AG20443 (cell line): Measurements from ENCODE around the gene REG1A.

ENCODE experiments used
- DNase-seq: peaks from one replicate; pipeline ENCODE4 v3.0.0; 2012; ENCODE audit warnings: low spot score, mixed read lengths

The REG1A gene, protein sequence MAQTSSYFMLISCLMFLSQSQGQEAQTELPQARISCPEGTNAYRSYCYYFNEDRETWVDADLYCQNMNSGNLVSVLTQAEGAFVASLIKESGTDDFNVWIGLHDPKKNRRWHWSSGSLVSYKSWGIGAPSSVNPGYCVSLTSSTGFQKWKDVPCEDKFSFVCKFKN

DNA sequence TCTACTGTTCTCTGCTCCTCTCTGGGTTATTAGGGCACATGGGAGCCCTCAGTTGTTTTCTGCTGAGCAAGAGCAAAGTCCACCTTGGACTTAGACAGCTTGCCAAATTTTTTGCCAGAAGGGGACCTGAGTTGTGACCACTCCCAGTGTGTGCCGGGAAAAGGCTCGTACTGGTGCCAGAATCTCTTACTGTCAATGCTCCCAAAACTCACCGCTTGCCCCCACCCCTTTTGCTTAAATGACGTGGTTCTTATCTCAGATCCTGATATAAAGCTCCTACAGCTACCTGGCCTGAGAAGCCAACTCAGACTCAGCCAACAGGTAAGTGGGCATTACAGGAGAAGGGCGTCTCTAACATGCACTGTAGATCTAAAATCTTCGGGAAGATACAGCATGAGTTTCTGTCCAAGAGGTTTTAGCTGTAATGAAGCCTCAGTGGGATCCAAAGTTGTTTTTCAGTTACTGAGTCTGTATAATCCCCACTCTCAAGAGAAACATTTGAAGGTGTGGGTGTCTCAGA is at the start of gene REG1A:
Gene REG1A, plus strand, starts transcription at position 295 of the 520 bp plus-strand sequence. CDS start 374 bp downstream, outside the sequence.
- DNase-seq = no peak

DNA sequence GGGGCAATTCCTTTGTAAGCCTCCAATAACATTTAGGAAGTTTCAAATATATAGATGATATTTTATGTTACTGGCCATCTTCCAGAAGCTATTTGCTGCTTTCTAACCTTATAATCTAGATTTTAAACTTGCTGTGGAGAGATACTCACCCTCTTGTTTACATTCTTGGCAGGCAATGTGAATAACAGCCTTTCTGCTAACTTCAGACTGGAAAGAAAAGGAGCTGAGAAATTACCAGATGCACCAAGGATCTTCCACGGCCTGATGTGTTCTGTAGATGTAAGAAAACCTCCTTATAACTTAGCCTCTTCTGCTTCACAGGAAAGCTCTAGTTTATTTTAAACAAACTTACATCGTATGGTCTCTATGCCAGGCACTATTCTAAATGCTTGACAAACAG is 49.2 kb upstream of the REG1A start:
- DNase-seq = no peak

DNA sequence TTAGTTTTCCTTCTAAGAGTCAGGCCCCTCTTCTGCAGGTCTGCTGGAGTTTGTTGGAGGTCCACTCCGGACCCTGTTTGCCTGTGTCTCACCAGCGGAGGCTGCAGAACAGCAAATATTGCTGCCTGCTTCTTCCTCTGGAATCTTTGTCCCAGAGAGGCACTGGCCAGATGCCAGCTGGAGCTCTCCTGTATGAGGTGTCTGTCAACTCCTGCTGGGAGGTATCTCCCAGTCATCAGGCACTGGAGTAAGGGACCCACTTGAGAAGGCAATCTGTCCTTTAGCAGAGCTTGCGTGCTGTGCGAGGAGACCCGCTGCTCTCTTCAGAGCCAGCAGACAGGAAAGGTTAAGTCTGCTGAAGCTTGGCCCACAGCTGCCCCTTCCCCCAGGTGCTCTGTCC is 37.3 kb upstream of the REG1A start:
- DNase-seq = no peak

DNA sequence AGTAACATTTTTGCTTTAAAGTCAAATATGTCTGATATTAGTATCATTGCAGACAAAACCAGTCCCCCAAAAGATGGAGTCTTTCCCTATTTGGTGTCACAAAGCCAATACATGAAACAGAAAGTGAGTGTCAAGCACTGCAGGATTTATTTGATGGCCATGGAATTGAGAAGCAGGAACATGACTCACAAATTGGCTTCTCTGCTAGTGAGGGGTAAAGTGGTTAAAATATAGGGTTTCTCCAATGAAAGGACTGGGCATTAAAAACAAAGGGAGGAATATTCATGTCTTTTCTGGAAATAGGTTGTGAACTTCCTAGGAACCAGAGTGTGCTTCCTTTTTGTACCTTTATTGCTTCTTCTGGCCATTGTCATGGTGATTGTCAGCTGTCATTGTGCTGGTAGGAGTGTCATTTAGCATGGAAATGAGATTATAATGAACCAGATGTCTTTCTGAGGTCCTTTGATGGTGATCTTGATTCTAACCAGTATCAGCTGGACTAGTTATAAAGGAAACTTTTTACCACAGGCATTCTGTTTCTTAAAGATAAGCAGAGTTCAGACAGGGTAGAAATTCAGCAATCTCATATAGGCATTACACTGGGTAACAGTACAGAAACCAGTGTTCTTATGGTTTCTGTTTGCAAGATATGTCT is 36.6 kb upstream of the REG1A start:
- no peak for DNase-seq

DNA sequence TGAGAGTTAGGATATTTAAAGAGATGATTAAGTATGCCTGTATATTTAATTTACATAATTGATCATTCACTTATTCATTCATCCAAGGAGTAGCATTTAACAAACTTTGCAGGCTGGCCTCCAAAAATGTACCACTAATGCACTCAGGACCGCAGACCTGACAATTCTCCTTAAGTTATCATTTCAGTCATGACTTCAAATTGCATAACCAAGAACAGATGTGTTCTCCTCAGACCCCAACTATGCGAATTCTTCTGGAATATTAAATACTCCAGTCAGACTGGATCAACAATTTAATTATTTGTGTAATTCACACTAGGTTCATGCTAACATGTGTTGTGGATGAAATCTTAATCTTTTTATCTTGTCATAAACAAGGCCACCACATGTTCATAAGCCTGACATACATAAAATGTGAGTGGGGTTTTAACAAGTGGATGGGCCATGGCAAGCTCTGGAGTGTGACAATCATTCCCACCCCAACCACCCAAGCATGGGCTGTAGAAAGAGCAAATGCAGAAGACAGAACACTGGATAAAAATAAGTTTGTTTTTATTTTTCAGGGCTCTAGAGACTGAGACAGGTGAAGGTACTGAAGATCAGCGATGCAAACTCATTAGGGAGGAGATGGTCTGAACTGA is 35.7 kb upstream of the REG1A start:
- no peak for DNase-seq

DNA sequence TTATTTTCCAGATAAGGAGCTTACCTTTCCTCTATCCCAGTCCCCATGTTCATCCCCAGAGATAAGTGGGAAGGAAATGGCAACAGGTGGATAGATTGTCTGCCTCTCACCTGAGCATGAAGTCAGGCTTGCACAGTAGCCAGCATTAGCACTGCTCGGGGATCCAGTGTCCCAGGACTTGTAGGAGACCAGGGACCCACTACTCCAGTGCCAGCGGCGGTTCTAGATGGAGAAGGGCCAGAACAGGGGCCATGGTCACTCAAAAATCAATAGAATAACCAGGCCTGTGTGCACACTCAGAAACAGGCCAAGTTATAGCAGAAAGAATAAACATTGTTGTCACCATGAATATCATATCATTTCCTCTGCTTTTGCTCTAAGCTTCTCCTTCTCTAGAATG is 34.9 kb upstream of the REG1A start:
- DNase-seq = no peak

DNA sequence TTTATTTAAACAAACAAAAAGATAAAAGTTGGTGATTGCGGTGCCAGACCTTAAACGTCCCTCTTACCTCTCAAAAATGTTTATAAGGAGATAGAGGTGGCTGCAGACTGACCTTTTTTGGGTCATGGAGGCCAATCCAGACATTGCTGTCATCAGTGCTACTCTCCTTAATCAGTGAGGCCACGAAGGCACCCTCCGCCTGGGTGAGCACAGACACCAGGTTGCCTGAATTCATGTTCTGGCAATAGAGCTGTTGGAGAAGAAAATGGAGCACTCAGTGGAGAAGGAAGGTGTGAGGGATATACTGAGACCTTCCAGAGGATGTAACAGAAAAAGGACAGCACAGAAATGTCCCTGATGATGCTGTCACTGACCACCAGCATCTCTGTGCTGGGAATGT is 34.0 kb upstream of the REG1A start:
- DNase-seq = no peak

DNA sequence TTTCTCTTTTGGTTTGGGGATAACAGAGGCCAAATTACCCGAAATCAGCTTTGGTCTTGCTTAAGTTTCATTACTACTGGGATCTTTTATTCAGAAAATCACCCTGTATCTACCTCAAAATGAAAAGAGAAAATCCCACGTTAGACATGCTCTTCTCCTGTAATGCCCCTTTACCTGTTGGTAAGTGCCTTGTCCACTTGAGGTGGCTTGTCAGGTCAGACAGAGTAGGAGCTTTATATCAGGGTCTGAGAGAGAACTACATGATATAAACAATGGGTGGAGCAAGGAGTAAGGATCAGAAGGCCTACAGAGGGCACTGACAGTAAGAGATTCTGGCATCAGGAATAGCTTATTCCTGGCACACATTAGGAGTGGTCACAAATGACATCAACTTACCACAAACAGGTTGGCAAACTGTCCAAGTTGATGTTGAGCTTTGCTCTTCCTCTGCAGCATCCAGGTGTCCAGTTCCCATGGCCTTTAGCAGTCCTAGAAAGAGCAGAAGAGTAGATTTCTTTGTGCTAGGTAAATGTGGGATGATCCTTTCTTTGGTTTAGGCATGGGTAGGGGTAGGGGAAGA is 32.4 kb upstream of the REG1A start, which contains the start of gene REG1B:
Gene REG1B, minus strand, starts transcription at position 209 of the 580 bp plus-strand sequence. CDS start 381 bp downstream, outside the sequence.
- DNase-seq = no peak

DNA sequence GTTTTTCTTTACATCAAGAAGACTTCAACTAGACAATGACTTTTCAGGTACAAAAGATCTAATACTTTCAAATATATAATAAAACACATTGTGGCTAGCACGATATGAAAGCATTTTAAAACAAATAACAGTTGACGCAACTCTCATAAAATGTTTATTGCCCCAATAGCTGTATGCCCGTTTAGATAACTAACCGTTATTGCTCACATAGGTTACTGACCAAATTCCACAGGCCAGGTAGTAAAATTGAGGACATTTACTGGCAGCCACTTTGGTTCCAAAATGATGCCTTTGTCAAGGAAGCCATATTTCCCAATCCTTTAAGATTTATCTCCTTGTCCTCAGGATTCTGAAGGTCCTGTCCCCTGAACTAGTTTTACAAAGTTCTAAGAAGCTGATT is 29.6 kb upstream of the REG1A start:
- DNase-seq = no peak

DNA sequence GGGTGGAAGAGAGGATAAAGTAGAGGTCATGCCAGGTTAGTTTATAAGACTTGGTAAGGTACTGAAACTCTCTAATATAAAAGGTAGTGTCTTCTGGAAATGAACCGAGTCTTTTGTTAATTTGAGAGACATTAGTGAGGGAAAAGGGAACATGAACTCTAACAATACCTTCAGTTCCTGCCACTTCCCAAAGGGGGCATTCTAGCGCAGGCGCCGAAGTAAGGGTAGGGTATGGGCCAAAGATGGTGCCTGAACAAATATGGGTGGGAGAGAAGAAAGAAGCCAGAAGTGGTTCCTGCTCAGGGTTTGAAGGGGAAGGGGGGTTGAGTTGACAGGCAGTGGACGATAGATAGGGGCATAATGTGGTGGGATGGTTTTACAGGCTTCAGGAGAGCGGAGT is 22.4 kb upstream of the REG1A start:
- DNase-seq = no peak

DNA sequence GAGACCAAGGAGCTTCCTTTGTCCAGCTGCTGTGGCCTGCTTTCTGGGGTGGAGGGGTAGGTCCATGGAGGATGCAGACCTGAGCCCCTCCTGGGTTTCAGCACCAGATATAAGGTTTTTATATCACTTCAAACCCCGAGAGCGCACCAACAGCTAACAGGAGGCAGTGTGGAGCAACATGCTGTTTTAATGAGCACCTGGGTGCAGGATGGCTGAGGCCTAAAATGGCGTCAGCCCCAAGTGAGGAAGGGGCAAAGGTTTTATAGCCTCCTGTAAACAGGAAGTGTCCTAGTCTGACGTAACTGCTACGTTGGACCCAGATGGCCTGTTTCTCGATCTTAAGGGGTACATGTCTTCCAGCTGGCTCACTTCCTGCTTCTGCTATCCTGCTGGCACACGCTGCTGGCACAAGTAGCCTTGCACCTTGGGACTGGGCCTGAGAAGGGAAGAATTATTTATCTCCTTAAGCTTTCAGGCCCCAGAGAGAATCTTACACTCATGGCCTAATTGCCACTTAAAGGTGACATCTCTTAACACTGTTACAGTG is 21.1 kb upstream of the REG1A start:
- DNase-seq = no peak

DNA sequence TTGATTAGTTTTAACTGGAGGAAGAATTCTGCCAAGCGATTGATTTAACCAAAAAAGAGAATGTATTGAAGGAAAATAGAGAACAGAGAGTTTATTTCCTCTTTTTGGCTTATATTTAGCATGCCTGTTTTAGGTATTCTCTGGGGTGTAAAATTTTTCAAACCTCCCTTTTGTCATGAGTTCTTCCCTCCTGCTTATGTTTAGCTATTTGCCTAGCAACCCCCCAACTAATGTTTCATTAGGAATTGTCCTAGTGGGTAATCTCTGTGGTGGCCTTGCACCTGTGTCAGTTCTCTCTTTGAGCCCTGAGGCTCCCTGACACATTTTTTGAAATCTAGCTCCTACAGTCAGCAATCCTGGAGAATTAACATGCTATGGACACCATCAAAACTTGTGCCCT is 20.0 kb upstream of the REG1A start:
- no peak for DNase-seq

DNA sequence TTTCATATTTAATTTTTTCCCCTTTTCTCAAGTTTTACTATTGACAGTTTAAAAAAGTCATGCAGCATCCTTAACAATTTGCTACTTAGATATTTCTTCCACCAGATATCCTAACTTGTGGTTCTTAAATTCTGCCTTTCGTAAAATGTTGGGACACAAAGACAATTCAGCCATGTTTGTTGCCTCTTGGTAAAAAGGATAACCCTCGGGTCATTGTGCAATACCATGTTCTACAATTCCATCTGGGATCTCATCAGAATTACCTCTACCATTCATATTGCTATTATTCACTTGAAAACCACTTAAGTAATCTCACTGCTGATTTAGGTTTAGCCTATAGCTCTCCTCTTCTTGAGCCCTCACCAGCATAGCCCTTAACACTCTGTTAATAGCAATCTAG is 19.3 kb upstream of the REG1A start:
- DNase-seq = no peak

DNA sequence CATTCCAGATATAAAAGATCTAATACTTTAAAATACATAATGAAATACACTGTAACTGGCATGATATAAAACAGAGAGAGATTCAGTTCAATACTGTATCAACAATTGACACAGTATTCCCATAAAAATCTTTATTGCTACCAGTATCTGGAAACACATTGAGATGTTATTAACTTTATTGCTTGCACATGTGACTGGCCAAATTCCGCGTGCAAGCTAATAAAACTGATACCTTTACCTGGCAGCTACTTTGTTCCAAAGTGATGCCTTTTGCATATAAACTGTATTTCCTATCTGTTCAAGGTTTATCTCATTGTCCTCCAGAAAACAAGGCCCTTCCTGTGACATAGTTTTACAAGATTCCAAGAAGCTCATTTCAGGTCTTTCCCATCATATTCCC is 17.1 kb upstream of the REG1A start:
- DNase-seq = no peak

DNA sequence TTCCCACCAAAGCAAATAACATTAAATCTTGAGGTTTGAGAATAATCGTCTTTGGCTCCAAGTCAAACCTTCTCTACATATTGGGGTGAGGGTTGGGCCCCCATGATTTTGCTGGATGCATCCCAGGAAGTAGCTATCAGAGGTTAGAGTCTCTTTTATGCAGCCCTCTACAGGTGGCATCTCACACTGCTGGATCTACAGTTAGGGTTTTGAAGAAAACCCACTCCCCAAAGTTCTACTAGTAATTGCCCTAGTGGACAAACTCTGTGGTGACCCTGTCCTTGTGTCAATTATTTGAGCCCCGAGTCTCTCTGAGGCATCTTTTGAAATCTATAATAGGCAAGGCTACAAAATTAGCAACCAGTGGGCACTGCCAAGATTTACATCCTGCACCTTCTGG is 15.0 kb upstream of the REG1A start:
- DNase-seq = no peak

DNA sequence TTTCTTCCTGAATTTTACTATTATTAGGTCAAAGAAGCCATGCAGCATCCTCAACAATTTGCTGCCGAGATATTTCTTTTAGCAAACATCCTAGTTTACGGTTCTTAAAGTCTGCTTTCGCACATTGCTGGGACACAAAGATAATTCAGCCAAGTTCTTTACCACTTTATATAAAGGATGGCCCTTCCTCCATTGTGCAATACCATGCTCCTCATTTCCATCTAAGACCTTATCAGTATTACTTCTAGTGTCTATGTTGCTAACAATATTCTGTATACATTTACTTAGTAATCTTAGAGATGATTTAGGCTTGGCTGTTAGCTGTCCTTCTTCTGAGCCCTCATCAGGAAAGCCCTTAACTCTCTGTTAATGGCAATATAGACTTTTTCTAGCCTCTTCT is 8.0 kb upstream of the REG1A start:
- DNase-seq = no peak

DNA sequence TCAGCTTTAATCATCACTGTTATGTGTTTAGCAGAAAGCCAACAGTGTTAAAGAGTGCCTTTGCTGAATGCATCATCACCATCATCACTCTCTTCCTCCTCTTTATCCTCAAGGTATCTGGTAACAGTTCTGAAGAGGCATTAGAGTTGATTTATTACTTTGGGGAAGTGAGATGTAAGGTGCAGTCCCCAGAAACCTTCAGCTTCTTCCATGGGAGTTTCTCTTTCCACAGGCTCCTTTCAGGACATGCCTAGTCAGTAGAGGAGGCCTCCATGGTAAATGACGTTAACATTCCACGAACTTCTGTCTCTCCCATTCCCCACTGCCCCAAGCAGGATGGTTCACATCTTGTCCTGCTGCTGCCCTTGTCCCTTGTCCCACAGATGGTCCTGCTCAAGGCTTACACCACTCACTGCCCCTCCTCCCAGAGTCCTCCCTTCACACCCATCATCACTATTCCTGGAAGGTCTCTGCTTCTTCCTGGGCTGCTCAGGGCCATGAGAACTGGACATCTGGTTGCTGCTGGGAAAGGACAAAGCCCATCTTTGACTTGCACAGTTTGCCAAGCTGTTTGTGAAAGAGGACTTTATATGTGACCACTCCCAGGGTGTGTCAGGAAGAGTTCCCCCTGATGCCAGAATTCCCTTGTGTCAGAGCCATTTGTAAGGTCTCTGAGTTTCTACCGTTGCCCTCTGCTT is 5.3 kb upstream of the REG1A start:
- DNase-seq = no peak

DNA sequence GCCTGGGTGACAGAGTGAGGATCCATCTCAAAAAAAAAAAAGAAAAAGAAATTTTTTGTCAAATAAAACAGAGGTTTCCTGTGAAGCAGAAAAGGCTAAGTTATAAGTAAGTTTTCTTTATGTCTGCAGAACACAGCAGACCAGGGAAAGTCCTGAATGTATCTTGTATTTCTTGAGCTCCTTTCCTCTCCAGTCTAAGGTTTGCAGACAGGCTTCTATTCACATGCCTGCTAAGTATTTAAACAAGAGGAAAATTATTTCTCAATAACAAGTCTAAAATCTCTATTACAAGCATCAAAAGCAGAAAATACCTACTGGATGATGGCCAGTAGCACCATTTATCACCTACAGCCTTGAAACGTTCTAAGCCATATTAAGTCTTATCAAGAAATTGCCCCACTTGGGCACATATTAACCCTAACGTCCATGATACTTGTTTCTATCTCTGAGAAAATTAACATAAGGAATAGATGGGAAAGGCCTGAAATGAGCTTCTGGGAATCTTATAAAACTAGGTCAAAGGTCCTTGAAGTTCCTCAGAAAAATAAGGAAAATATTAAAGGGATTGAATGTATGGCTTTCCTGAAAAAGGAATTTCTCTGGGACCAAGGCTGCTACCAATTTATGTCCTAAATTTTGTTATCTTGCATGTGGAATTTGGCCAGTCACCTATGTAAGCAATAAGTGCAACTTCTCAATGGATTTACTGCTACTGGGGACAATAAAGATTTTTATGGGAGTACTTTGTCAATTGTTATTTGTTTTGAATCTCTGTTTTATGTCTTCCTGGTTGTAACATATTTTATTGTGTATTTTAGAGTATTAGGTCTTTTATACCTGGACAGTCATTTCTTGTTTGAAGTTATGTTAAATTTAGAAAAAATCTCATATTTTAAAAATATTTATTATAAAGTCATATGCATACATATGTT is 3.0 kb upstream of the REG1A start:
- DNase-seq = no peak

DNA sequence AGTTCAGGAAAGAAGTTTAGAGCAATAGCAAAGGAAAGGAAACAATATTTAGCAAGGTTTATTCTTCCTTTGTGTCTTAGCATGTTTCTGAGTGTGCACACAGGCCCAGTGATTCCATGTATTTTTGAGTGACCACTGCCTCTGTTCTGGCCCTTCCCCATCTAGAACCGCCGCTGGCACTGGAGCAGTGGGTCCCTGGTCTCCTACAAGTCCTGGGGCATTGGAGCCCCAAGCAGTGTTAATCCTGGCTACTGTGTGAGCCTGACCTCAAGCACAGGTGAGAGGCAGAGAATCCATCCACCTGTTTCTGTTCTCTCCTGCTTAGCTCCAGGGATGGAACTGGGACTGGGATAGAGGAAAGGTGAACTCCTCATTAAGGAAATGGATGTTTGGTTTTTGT is 2.4 kb downstream of the REG1A start:
- DNase-seq = no peak

DNA sequence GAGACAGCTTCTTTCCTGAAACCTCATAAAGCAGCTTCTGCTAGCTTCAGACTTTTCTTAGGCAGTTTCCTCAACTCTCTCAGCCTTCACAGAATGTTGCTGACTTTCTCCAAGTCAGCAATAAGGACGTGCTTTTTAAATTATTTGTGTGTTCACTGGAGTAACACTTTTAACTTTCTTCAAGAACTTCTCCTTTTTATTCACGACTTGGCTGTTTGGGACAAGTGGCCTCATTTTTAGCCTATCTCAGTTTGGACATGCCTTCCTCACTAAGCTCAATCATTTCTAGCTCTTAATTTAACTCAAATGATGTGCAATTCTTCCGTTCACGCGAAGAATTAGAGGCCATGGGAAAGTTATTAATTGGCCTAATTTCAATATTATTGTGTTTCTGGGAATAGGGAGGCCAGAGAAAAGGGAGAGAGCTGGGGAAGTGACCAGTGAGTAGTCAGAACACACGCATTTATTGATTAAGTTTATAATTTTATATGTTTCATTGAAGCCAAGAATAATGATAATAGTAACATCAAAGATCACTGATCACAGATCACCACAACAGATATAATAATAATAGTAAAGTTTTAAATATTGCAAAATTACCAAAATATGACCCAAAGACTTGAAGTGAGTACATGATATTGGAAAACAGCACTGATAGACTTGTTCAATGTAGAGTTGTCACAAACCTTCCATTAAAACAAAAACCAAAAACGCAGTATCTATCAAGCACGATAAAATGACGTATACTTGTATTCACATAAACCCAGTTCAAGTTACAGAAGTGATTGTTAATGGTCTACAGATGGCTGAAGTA is 4.8 kb downstream of the REG1A start:
- DNase-seq = no peak
